Muscle of back (tissue), 10 donors: ENCODE measurements around the gene CD248. TPM values are rescaled to one million over a fixed set of nuclear protein-coding genes. Genes with fewer than 3 reads are reported as not detected.

Experiments used
- polyA plus RNA-seq, 10 donors: library from polyadenylated mRNA; unstranded; fragments of 120-200 nt; gene quantifications; one replicate each; pipeline ENCODE4 v1.2.1, GENCODE V29; 2013; ENCODE audit not compliant: insufficient read length in 10 of 10

CD248 gene
- polyA plus RNA-seq, 10 donors, result 68.8 to 142 (median 96.3) TPM

Other genes with a start within 250 kb of the CD248 start
- 10 to 100 TPM; 29.6 to 34.8 (median 32.6) TPM for gene PACS1, start 246.8 kb downstream of the CD248 start, polyA plus RNA-seq
- 10 to 100 TPM; 14.6 to 17.3 (median 16.0) TPM for gene KLC2, start 59.3 kb downstream of the CD248 start, polyA plus RNA-seq
- gene RAB1B, start 48.4 kb downstream of the CD248 start, polyA plus RNA-seq, result 100 to 1,000 TPM in 1 of 10 donors, 10 to 100 TPM in 9; 74.8 to 101 (median 86.7) TPM
- 1 to 10 TPM; 2.2 to 5.3 (median 3.9) TPM for gene CNIH2, start 38.9 kb downstream of the CD248 start, polyA plus RNA-seq
- gene YIF1A, start 27.9 kb downstream of the CD248 start, polyA plus RNA-seq, result 10 to 100 TPM; 33.5 to 59.4 (median 44.9) TPM
- gene TMEM151A, start 25.1 kb downstream of the CD248 start, polyA plus RNA-seq, result under 1 TPM in 1 of 10 donors, not detected in 9; 0.08 TPM
- gene RIN1, start 19.4 kb upstream of the CD248 start, polyA plus RNA-seq, result 1 to 10 TPM; 3.9 to 8.1 (median 6.0) TPM
- 10 to 100 TPM; 17.6 to 23.3 (median 19.3) TPM for gene BRMS1, start 28.1 kb upstream of the CD248 start, polyA plus RNA-seq
- gene B4GAT1, start 30.6 kb upstream of the CD248 start, polyA plus RNA-seq, result 10 to 100 TPM; 16.9 to 25.0 (median 21.3) TPM
- gene SLC29A2, start 54.7 kb upstream of the CD248 start, polyA plus RNA-seq, result 10 to 100 TPM; 14.5 to 30.4 (median 24.5) TPM
- gene NPAS4, start 104.0 kb upstream of the CD248 start, polyA plus RNA-seq, result under 1 TPM; 0.05 to 0.58 (median 0.14) TPM
- 10 to 100 TPM; 43.8 to 58.6 (median 50.7) TPM for gene MRPL11, start 121.8 kb upstream of the CD248 start, polyA plus RNA-seq
- 1 to 10 TPM; 4.2 to 6.3 (median 5.8) TPM for gene PELI3, start 149.9 kb upstream of the CD248 start, polyA plus RNA-seq
- 10 to 100 TPM; 18.5 to 24.1 (median 20.9) TPM for gene DPP3, start 163.4 kb upstream of the CD248 start, polyA plus RNA-seq
- gene BBS1, start 193.6 kb upstream of the CD248 start, polyA plus RNA-seq, result 10 to 100 TPM; 11.6 to 31.7 (median 18.2) TPM
- 1 to 10 TPM; 2.8 to 4.6 (median 3.6) TPM for gene ZDHHC24, start 229.0 kb upstream of the CD248 start, polyA plus RNA-seq
- gene ACTN3, start 229.9 kb upstream of the CD248 start, polyA plus RNA-seq, result 100 to 1,000 TPM in 3 of 10 donors, 10 to 100 TPM in 6, 1 to 10 TPM in 1; 6.4 to 159 (median 82.9) TPM